GM12874 (cell line): Measurements from ENCODE around the gene RRP8.

Experiments
- CTCF ChIP-seq: IDR thresholded peaks from 2 replicates; pipeline ENCODE4 v1.5.1; 2011; ENCODE audit warnings: low read depth, mild to moderate bottlenecking, control low read depth, low read length, moderate library complexity; ENCODE audit not compliant: insufficient read depth

The RRP8 gene

GRCh38 chr11:6637871-6638270 lies 34.5 kb upstream of the RRP8 start:
- no peak for TF ChIP-seq CTCF

GRCh38 chr11:6636480-6636879 lies 33.1 kb upstream of the RRP8 start:
- TF ChIP-seq CTCF = no peak

- no peak for TF ChIP-seq CTCF
Observed at GRCh38 chr11:6635082-6635932, 31.9 kb upstream of the RRP8 start.

GRCh38 chr11:6634534-6634933 lies 31.1 kb upstream of the RRP8 start:
- no peak for TF ChIP-seq CTCF

GRCh38 chr11:6633422-6634408 lies 30.3 kb upstream of the RRP8 start:
- no peak for TF ChIP-seq CTCF

- TF ChIP-seq CTCF = no peak
Observed at GRCh38 chr11:6632116-6633073, 29.0 kb upstream of the RRP8 start.
